Chondrocyte (in vitro differentiated cells): ENCODE data around the gene AGPAT2. TPM values are rescaled to one million over a fixed set of nuclear protein-coding genes. Genes with fewer than 3 reads are reported as not detected.
"Not testable (repeated sequence)": the region's sequence is repeated elsewhere in the genome, so short reads cannot be mapped to it uniquely, and the experiment has no call there.

Experiments used
- DNase-seq: peaks from one replicate; pipeline ENCODE4 v3.0.0; 2021; ENCODE audit warnings: mixed read lengths, low spot score
- H3K27ac Mint-ChIP-seq: one replicate; pipeline ENCODE4 v1.8.0; 2021; ENCODE audit warnings: mild to moderate bottlenecking, moderate library complexity, mixed read lengths; ENCODE audit not compliant: unreplicated experiment
- H3K27me3 Mint-ChIP-seq: 2 replicates; pipeline ENCODE4 v1.8.0; 2021; ENCODE audit warnings: low read depth, mixed read lengths
- H3K36me3 Mint-ChIP-seq: 2 replicates; pipeline ENCODE4 v1.8.0; 2021; ENCODE audit warnings: low read depth, mixed read lengths
- H3K4me1 Mint-ChIP-seq: 2 replicates; pipeline ENCODE4 v1.8.0; 2021; ENCODE audit warnings: low read depth, mild to moderate bottlenecking, mixed read lengths
- H3K4me3 Mint-ChIP-seq: one replicate; pipeline ENCODE4 v1.8.0; 2021; ENCODE audit warnings: mild to moderate bottlenecking, moderate library complexity, mixed read lengths; ENCODE audit not compliant: unreplicated experiment
- H3K9me3 Mint-ChIP-seq: 2 replicates; pipeline ENCODE4 v1.8.0; 2021; ENCODE audit warnings: low read depth, mixed read lengths
- CTCF ChIP-seq: fragments of 200-600 bp; sonication (generic); IDR thresholded peaks from 2 replicates; pipeline ENCODE4 v1.5.0; 2021; ENCODE audit warnings: antibody characterized with exemption, mild to moderate bottlenecking, moderate library complexity
- total RNA-seq: library from RNA; stranded (reverse); gene quantifications from 3 replicates; pipeline ENCODE4 v1.2.1, GENCODE V29; 2021

The AGPAT2 gene
- total RNA-seq, 1 donor from 2014 or later = 39.8 TPM

- H3K27ac Mint-ChIP-seq = no peak overlapping the region
- no peaks in the 10 kb centered on the region for H3K36me3 Mint-ChIP-seq
- no peak for TF ChIP-seq CTCF
- H3K9me3 Mint-ChIP-seq = no peaks in the 10 kb centered on the region
- peaks cover 4% of the 10 kb centered on the region for H3K27me3 Mint-ChIP-seq
- H3K4me3 Mint-ChIP-seq = no peak overlapping the region
- no peak for DNase-seq
- peaks cover 11% of the 10 kb centered on the region for H3K4me1 Mint-ChIP-seq
Observed at GRCh38 chr9:136710543-136710942, 23.3 kb upstream of the AGPAT2 start.

DNA sequence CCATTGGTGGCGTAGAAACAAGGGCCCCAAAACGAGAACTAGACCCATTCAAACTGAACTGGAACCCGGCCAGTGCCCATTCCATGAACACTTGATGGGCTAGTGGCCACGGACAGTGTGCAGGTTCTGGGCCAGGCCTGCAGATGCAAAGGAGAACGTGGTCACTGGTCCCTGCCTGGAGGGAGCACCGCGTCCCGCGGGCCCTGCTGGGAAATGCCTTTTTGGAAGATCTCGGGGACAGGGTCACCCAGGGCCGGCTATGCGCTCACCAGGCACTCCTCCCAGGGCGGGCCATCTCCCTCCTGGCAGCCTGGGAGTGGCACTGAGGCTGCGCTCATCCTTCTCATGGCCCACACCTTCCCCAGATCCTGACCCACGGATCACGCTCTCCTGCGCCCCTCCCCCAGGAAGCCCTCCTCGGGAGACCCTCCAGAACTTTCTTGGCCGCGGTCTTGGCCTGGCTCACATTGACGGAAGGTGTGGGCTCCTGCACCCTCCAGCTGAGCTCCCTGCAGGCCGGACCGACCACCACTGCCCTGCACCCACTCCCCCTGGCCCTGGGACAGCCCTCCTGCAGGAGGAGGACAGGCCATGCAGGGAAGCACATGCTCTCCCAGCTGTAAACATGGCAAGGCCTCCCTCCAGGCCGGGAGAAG, 22.3 kb upstream of the AGPAT2 start:
- peaks cover 11% of the 10 kb centered on the region for H3K4me1 Mint-ChIP-seq
- no peak overlapping the region for H3K4me3 Mint-ChIP-seq
- DNase-seq = no peak
- no peaks in the 10 kb centered on the region for H3K36me3 Mint-ChIP-seq
- TF ChIP-seq CTCF = no peak
- H3K27me3 Mint-ChIP-seq = peaks cover 4% of the 10 kb centered on the region
- no peaks in the 10 kb centered on the region for H3K9me3 Mint-ChIP-seq
- H3K27ac Mint-ChIP-seq = no peak overlapping the region

DNA sequence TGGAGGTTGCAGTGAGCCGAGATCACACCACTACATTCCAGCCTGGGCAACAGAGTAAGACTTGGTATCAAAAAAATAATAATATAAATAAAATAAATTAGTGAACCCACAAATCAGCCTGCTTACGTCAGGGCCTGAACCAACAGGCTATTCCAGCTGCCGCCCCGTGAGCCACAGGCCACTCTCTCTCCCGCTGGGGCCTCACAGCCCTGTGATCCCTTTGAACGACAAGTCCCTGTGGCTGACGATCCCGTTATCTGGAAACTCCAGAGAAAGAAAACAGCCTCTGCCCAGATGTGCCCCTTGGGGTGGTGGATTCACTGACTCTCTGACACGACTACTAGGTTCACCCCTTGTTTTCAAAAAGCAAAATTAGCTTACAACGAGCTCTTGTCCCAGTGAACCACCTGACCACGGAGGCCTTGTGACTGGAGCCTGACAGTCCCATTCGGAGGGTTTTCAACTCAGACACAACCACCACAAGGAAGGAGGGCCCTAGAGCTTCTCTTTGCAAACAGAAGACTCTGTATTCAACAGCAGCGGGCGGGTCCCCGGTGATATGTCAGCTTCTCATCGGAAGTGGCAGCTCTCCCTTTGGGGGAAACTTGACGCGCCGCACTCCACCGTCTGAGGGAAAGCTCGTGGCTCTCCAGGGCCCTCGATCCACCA, 20.7 kb upstream of the AGPAT2 start:
- DNase-seq = no peak
- Mint-ChIP-seq H3K9me3 (no peaks in the 10 kb centered on the region), H3K27ac (no peak overlapping the region), H3K36me3 (no peaks in the 10 kb centered on the region), H3K4me3 (no peak overlapping the region), H3K27me3 (peaks cover 4% of the 10 kb centered on the region), H3K4me1 (peaks cover 8% of the 10 kb centered on the region)
- TF ChIP-seq CTCF = no peak

GRCh38 chr9:136707011-136707410, 19.8 kb upstream of the AGPAT2 start:
- TF ChIP-seq CTCF = no peak
- Mint-ChIP-seq H3K27ac (no peak overlapping the region), H3K4me1 (peaks cover 8% of the 10 kb centered on the region), H3K4me3 (no peak overlapping the region), H3K9me3 (no peaks in the 10 kb centered on the region), H3K27me3 (peaks cover 4% of the 10 kb centered on the region), H3K36me3 (no peaks in the 10 kb centered on the region)
- no peak for DNase-seq

DNA sequence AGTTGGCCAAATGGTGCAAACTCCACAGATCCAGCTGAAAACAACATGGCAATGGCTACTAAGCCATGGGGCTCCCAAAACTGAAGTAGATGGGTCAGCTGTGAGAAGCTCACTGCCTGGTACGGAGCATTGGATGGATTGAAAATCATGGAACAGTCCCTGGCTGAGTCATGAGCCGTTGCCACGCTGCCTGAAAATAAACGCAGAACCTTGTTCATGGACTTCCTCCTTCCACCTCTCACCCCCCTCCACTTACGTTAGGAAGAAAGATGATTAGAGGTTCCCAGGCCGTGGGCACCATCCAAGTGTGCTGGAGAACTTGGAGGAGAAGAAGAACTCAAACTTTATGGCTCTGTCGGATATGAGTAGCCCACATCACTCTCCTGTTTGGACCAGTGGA, 18.3 kb upstream of the AGPAT2 start:
- H3K36me3 Mint-ChIP-seq = no peaks in the 10 kb centered on the region
- H3K27ac Mint-ChIP-seq = no peak overlapping the region
- H3K4me1 Mint-ChIP-seq = no peaks in the 10 kb centered on the region
- H3K27me3 Mint-ChIP-seq = peaks cover 7% of the 10 kb centered on the region
- TF ChIP-seq CTCF = no peak
- no peak overlapping the region for H3K4me3 Mint-ChIP-seq
- DNase-seq = no peak
- H3K9me3 Mint-ChIP-seq = no peaks in the 10 kb centered on the region

GRCh38 chr9:136704741-136705140, 17.5 kb upstream of the AGPAT2 start:
- H3K4me1 Mint-ChIP-seq, H3K36me3 Mint-ChIP-seq, H3K4me3 Mint-ChIP-seq, H3K9me3 Mint-ChIP-seq, DNase-seq, H3K27me3 Mint-ChIP-seq, H3K27ac Mint-ChIP-seq: not testable (repeated sequence)
